IMR-90 (cell line): ENCODE data around the gene RHCE. TPM values are rescaled to one million over a fixed set of nuclear protein-coding genes. Genes with fewer than 3 reads are reported as not detected.
A peak's percentile ranks its signal among the peaks of the same experiment; 100 is the strongest.

Source experiments
- ATAC-seq: fragments of 200-7000 bp; cut with Tn5 transposase; 2 replicates; pipeline ENCODE4 v1.9.1; 2020; ENCODE audit warnings: low read depth, mild to moderate bottlenecking, moderate library complexity
- BruUV-seq: library from RNA; stranded (reverse); fragments of 400-500 nt; replicated peaks from 2 replicates; lab custom pipeline; 2021; lab: Mats Ljungman, UMichigan
- CTCF ChIA-PET: fragments of 300-600 bp; formaldehyde crosslinking; extraction: SDS; loops from one replicate; lab custom pipeline; 2021; ENCODE audit warnings: antibody characterized with exemption; lab: Yijun Ruan, JAX
- POLR2A ChIA-PET: fragments of 300-600 bp; sonication (Branson Sonifier 250); formaldehyde crosslinking; loops from one replicate; lab custom pipeline; 2022; ENCODE audit warnings: antibody characterized with exemption; ENCODE audit not compliant: unreplicated experiment; lab: Charles Lee
- DNase-seq: peaks from one replicate; pipeline ENCODE4 v3.0.0; 2013
- H2AFZ ChIP-seq: replicated peaks from 2 replicates; pipeline ENCODE3; 2013; ENCODE audit warnings: low read length, mild to moderate bottlenecking; ENCODE audit not compliant: poor library complexity
- H2AK5ac ChIP-seq: 2 replicates; pipeline ENCODE4 v1.6.1; 2013; ENCODE audit warnings: low read depth, low read length, inconsistent platforms
- H2AK9ac ChIP-seq: replicated peaks from 2 replicates; pipeline ENCODE3; 2013; ENCODE audit warnings: mild to moderate bottlenecking, low read depth, low read length, moderate library complexity; ENCODE audit not compliant: poor library complexity
- H2BK120ac ChIP-seq: 2 replicates; pipeline ENCODE4 v1.6.1; 2013; ENCODE audit warnings: low read depth, low read length, inconsistent platforms
- H2BK15ac ChIP-seq: 3 replicates; pipeline ENCODE4 v1.6.1; 2013; ENCODE audit warnings: low read depth, low read length, inconsistent platforms
- H2BK20ac ChIP-seq: 2 replicates; pipeline ENCODE4 v1.6.1; 2013; ENCODE audit warnings: low read depth, mild to moderate bottlenecking, inconsistent platforms, low read length, moderate library complexity
- H2BK5ac ChIP-seq: 2 replicates; pipeline ENCODE4 v1.6.1; 2013; ENCODE audit warnings: mild to moderate bottlenecking, low read depth, low read length, inconsistent platforms; ENCODE audit not compliant: poor library complexity, severe bottlenecking
- H3K14ac ChIP-seq: replicated peaks from 2 replicates; pipeline ENCODE4 v1.6.1; 2013; ENCODE audit warnings: low read depth, low read length, inconsistent platforms
- H3K18ac ChIP-seq: 2 replicates; pipeline ENCODE4 v1.6.1; 2013; ENCODE audit warnings: low read depth, low read length, control low read depth
- H3K23ac ChIP-seq: 2 replicates; pipeline ENCODE4 v1.6.1; 2013; ENCODE audit warnings: low read depth, low read length, inconsistent platforms
- H3K27ac ChIP-seq: 2 replicates; pipeline ENCODE4 v1.5.1; 2013; ENCODE audit warnings: mild to moderate bottlenecking, control low read depth, low read length; ENCODE audit not compliant: insufficient read depth
- H3K27me3 ChIP-seq: 2 replicates; pipeline ENCODE4 v1.6.1; 2013; ENCODE audit warnings: low read length; ENCODE audit not compliant: control insufficient read depth, insufficient read depth
- H3K36me3 ChIP-seq: 2 replicates; pipeline ENCODE4 v1.6.1; 2013; ENCODE audit warnings: low read length, mixed read lengths; ENCODE audit not compliant: control insufficient read depth, insufficient read depth
- H3K4ac ChIP-seq: 2 replicates; pipeline ENCODE4 v1.6.1; 2013; ENCODE audit warnings: low read depth, low read length, inconsistent platforms
- H3K4me1 ChIP-seq: 2 replicates; pipeline ENCODE4 v1.6.1; 2013; ENCODE audit warnings: low read length, mixed read lengths; ENCODE audit not compliant: control insufficient read depth, insufficient read depth
- H3K4me2 ChIP-seq: 2 replicates; pipeline ENCODE4 v1.6.1; 2013; ENCODE audit warnings: low read depth, mild to moderate bottlenecking, control low read depth, low read length, moderate library complexity
- H3K4me3 ChIP-seq: 2 replicates; pipeline ENCODE4 v1.5.1; 2013; ENCODE audit warnings: low read depth, mild to moderate bottlenecking, control low read depth, low read length, moderate library complexity; ENCODE audit not compliant: insufficient read depth
- H3K56ac ChIP-seq: 2 replicates; pipeline ENCODE4 v1.6.1; 2013; ENCODE audit warnings: low read length, inconsistent platforms; ENCODE audit not compliant: insufficient read depth; ENCODE audit errors: extremely low read depth
- H3K79me1 ChIP-seq, 2 experiments: 2 replicates each; pipeline ENCODE4 v1.6.1; 2013; ENCODE audit warnings: low read length in 2 of 2, inconsistent platforms in 1 of 2, low read depth in 1 of 2
- H3K9ac ChIP-seq: 2 replicates; pipeline ENCODE4 v1.6.1; 2013; ENCODE audit warnings: low read depth, low read length, control low read depth
- H3K9me1 ChIP-seq: 2 replicates; pipeline ENCODE4 v1.6.1; 2013; ENCODE audit warnings: low read length, inconsistent platforms; ENCODE audit not compliant: insufficient read depth
- H3K9me3 ChIP-seq: 2 replicates; pipeline ENCODE4 v1.6.1; 2013; ENCODE audit warnings: low read length; ENCODE audit not compliant: control insufficient read depth, insufficient read depth
- H4K20me1 ChIP-seq: 2 replicates; pipeline ENCODE4 v1.6.1; 2013; ENCODE audit warnings: low read length, inconsistent platforms; ENCODE audit not compliant: insufficient read depth
- H4K5ac ChIP-seq: 2 replicates; pipeline ENCODE4 v1.6.1; 2013; ENCODE audit warnings: mild to moderate bottlenecking, low read depth, low read length, control low read depth
- H4K8ac ChIP-seq, 2 experiments: 2 replicates each; pipeline ENCODE4 v1.6.1; 2013; ENCODE audit warnings: low read depth in 2 of 2, low read length in 2 of 2, control low read depth in 1 of 2, inconsistent platforms in 1 of 2
- H4K91ac ChIP-seq: 2 replicates; pipeline ENCODE4 v1.6.1; 2013; ENCODE audit warnings: low read depth, low read length, inconsistent platforms; ENCODE audit not compliant: insufficient read depth
- BHLHE40 ChIP-seq: fragments of 150-350 bp; IDR thresholded peaks from 2 replicates; pipeline ENCODE4 v1.6.1; 2016; ENCODE audit warnings: mild to moderate bottlenecking, low read depth, low read length
- CEBPB ChIP-seq: IDR thresholded peaks from 2 replicates; pipeline ENCODE4 v1.6.1; 2012; ENCODE audit warnings: low read depth, low read length, improper control_type of control experiment
- CHD1 ChIP-seq: IDR thresholded peaks from 2 replicates; pipeline ENCODE4 v1.6.1; 2012; ENCODE audit warnings: low read depth, low read length, improper control_type of control experiment
- ELK1 ChIP-seq: fragments of 150-350 bp; IDR thresholded peaks from 2 replicates; pipeline ENCODE4 v1.6.1; 2016; ENCODE audit warnings: low read depth, mild to moderate bottlenecking, low read length, moderate library complexity, borderline replicate concordance
- FOS ChIP-seq: fragments of 150-350 bp; IDR thresholded peaks from 2 replicates; pipeline ENCODE4 v1.6.1; 2016; ENCODE audit warnings: low read depth, low read length
- MAFK ChIP-seq: IDR thresholded peaks from 2 replicates; pipeline ENCODE4 v1.6.1; 2012; ENCODE audit warnings: low read depth, low read length, improper control_type of control experiment
- MAZ ChIP-seq: IDR thresholded peaks from 2 replicates; pipeline ENCODE4 v1.6.1; 2012; ENCODE audit warnings: low read depth, mild to moderate bottlenecking, low read length, improper control_type of control experiment, moderate library complexity, borderline replicate concordance
- MXI1 ChIP-seq: IDR thresholded peaks from 2 replicates; pipeline ENCODE4 v1.6.1; 2012; ENCODE audit warnings: low read depth, mild to moderate bottlenecking, low read length, moderate library complexity, borderline replicate concordance
- NFE2L2 ChIP-seq: fragments of 150-350 bp; IDR thresholded peaks from 2 replicates; pipeline ENCODE4 v1.6.1; 2016; ENCODE audit warnings: low read depth, mild to moderate bottlenecking, low read length
- POLR2A ChIP-seq: IDR thresholded peaks from 2 replicates; pipeline ENCODE4 v1.6.1; 2012; ENCODE audit warnings: mild to moderate bottlenecking, low read depth, low read length
- RAD21 ChIP-seq: IDR thresholded peaks from 2 replicates; pipeline ENCODE4 v1.6.1; 2012; ENCODE audit warnings: low read length, improper control_type of control experiment
- RCOR1 ChIP-seq: IDR thresholded peaks from 2 replicates; pipeline ENCODE4 v1.6.1; 2012; ENCODE audit warnings: mild to moderate bottlenecking, low read length, improper control_type of control experiment; ENCODE audit not compliant: insufficient replicate concordance
- RFX5 ChIP-seq: IDR thresholded peaks from 2 replicates; pipeline ENCODE4 v1.8.0; 2012; ENCODE audit warnings: low read depth, mild to moderate bottlenecking, low read length, moderate library complexity
- SMC3 ChIP-seq: fragments of 150-350 bp; IDR thresholded peaks from 2 replicates; pipeline ENCODE4 v1.6.1; 2016; ENCODE audit warnings: low read depth, mild to moderate bottlenecking, antibody characterized with exemption, low read length, moderate library complexity
- WGBS, 2 experiments: methylation state at CpG; one replicate each; pipeline versions ENCODE4 v1.1.5 to v1.1.7; 2013; ENCODE audit warnings: missing lambda C conversion rate in 2 of 2; ENCODE audit not compliant: insufficient read length in 1 of 2; ENCODE audit errors: extremely low coverage in 2 of 2; 5-methylcytosine and 5-hydroxymethylcytosine counted together
- dilution Hi-C: fragments of 300-500 bp; cut with HindIII; formaldehyde crosslinking; loops from one replicate; pipeline ENCODE4 v1.14.3; 2018; ENCODE audit warnings: low sequenced_read_pairs; ENCODE audit not compliant: unreplicated experiment
- in situ Hi-C: fragments of 300-500 bp; cut with MboI; formaldehyde crosslinking; loops from 3 replicates; pipeline ENCODE4 v1.14.3; 2019; ENCODE audit warnings: low sequenced_read_pairs, inconsistent platforms, mixed read lengths
- intact Hi-C: fragments of 100-400 bp; cut with micrococcal nuclease; formaldehyde crosslinking; loops from 2 replicates; pipeline ENCODE4 v1.10.0; 2022
- polyA plus RNA-seq, 3 experiments: library from polyadenylated mRNA; depleted of rRNA; stranded (reverse); fragments of >200 nt; gene quantifications; 2 replicates each; pipeline ENCODE4 v1.2.3, GENCODE V29; 2012; ENCODE audit warnings: low replicate concordance in 1 of 3
- total RNA-seq: library from RNA; depleted of rRNA; stranded (reverse); fragments of >200 nt; gene quantifications from 2 replicates; pipeline ENCODE4 v1.2.3, GENCODE V29; 2012
- TF ChIP-seq, protein P1 (sequence below): conservative IDR thresholded peaks from 2 replicates; pipeline ENCODE4 v1.5.1; 2012; ENCODE audit warnings: mild to moderate bottlenecking, low read depth, low read length, improper control_type of control experiment
- TF ChIP-seq, protein P2 (sequence below): fragments of 150-350 bp; IDR thresholded peaks from 2 replicates; pipeline ENCODE4 v1.6.1; 2017; ENCODE audit warnings: mild to moderate bottlenecking, antibody characterized with exemption, low read length, low read depth

RHCE gene
- total and polyA plus RNA-seq, 2 of the 4 experiments (the other 2 are of a cell fraction): 0.54 to 0.62 TPM

- intact Hi-C loops (no loop called here), in situ Hi-C loops (no loop called here), dilution Hi-C loops (no loop called here)
- no peak overlapping the region for H3K4me3 ChIP-seq
- H3K18ac ChIP-seq: no peak overlapping the region
- no peaks in the 10 kb centered on the region for H3K27me3 ChIP-seq
- H3K4me2 ChIP-seq: no peak overlapping the region
- H4K20me1 ChIP-seq: no peaks in the 10 kb centered on the region
- peak overlapping the region; percentile 87 for H3K23ac ChIP-seq
- BruUV-seq: no TSS peak
- peak overlapping the region; percentile 87 for H2AK5ac ChIP-seq
- no peak overlapping the region for H3K9ac ChIP-seq
- TF ChIP-seq NFE2L2 (no peak), POLR2A (no peak), FOS (no peak), BHLHE40 (no peak), RAD21 (no peak), MAFK (no peak), SMC3 (no peak), MAZ (no peak), CEBPB (no peak), RFX5 (no peak), ELK1 (no peak), CHD1 (no peak), MXI1 (no peak), RCOR1 (no peak)
- TF ChIP-seq, protein P1, sequence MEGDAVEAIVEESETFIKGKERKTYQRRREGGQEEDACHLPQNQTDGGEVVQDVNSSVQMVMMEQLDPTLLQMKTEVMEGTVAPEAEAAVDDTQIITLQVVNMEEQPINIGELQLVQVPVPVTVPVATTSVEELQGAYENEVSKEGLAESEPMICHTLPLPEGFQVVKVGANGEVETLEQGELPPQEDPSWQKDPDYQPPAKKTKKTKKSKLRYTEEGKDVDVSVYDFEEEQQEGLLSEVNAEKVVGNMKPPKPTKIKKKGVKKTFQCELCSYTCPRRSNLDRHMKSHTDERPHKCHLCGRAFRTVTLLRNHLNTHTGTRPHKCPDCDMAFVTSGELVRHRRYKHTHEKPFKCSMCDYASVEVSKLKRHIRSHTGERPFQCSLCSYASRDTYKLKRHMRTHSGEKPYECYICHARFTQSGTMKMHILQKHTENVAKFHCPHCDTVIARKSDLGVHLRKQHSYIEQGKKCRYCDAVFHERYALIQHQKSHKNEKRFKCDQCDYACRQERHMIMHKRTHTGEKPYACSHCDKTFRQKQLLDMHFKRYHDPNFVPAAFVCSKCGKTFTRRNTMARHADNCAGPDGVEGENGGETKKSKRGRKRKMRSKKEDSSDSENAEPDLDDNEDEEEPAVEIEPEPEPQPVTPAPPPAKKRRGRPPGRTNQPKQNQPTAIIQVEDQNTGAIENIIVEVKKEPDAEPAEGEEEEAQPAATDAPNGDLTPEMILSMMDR: no peak
- TF ChIP-seq, protein P2, sequence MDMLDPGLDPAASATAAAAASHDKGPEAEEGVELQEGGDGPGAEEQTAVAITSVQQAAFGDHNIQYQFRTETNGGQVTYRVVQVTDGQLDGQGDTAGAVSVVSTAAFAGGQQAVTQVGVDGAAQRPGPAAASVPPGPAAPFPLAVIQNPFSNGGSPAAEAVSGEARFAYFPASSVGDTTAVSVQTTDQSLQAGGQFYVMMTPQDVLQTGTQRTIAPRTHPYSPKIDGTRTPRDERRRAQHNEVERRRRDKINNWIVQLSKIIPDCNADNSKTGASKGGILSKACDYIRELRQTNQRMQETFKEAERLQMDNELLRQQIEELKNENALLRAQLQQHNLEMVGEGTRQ: no peak
- 100% methylated on average over 1 of the region's 4 CpGs; no CpG with 5 or more reads in 1 of the 2 experiments for WGBS, 2 experiments
- DNase-seq (no peak), ATAC-seq (no peak)
- peak overlapping the region; percentile 72 for H2AFZ ChIP-seq
- H2BK5ac ChIP-seq: peak overlapping the region; percentile 56
- no peak overlapping the region for H3K56ac ChIP-seq
- peak overlapping the region in 1 of 2 experiments; percentile 56; a peak in 1 of 4 replicates for H4K8ac ChIP-seq
- POLR2A ChIA-PET: no interaction called here
- peak overlapping the region; percentile 93 for H3K4ac ChIP-seq
- H2AK9ac ChIP-seq: no peak overlapping the region
- H3K27ac ChIP-seq: no peak overlapping the region
- H2BK20ac ChIP-seq: peak overlapping the region; percentile 76
- H2BK15ac ChIP-seq: peak overlapping the region; percentile 98; the same call in 1 of the 3 replicates
- no peaks in the 10 kb centered on the region for H3K36me3 ChIP-seq
- peaks cover 0 to 5% of the 10 kb centered on the region in 2 experiments; a peak in 1 of 4 replicates for H3K79me1 ChIP-seq
- H4K91ac ChIP-seq: peak overlapping the region; percentile 89
- peaks cover 6% of the 10 kb centered on the region for H3K4me1 ChIP-seq
- peak overlapping the region; percentile 72 for H3K14ac ChIP-seq
- H2BK120ac ChIP-seq: peak overlapping the region; percentile 89
- no peak overlapping the region; the same call in 1 of the 2 replicates for H4K5ac ChIP-seq
- CTCF ChIA-PET: no interaction called here
- H3K9me3 ChIP-seq: no peaks in the 10 kb centered on the region
- peaks cover 6% of the 10 kb centered on the region for H3K9me1 ChIP-seq
These were observed 51.4 kb downstream of the RHCE start for GRCh38 chr1:25369241-25369640.
